ENCODE data around the gene NUP43.
"Not testable (repeated sequence)": the region's sequence is repeated elsewhere in the genome, so short reads cannot be mapped to it uniquely, and the experiment has no call there.

Gene NUP43

DNA sequence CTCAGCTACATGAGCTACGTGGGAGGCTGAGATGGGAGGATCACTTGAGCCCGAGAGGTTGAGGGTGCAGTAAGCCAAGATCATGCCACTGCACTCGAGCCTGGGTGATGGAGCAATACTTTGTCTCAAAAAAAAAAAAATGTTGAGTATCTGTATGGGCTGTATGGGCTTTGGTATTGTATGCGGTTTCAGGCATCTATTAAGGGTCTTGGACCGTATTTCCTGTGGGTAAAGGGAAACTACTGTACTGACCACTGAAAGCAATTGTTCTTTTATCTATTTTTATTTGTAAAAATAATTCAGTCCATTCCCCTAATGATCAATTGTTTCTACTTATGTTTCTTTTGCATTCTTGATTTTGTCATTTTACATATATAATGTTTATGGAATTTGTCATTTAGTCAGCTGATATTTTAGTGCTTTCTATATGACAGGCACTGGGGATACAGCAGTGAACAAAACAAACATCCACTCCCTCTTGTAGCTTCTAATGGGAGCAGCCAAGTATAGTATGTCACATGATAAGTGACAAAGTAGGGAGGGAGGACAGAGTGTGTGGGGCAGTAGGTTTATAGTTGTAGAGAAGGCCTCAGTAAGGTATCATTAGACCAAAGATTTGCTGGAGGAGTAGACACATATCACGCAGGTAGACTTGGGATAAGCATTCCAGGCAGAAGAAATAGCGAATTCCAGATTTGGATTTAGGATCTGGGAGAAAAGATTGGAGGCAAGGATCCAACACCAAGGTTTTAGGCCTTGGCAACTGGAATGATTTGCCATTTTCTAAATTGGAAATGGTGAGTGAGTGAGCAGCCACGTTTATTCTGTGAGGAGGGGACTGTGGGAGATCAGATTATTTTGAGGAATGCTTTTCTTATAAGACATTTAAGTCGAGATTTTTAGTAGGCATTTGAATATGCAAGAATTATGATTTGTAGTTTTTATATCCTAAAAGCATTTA, 9.3 kb upstream of the NUP43 start:
- TF ChIP-seq, protein P1, sequence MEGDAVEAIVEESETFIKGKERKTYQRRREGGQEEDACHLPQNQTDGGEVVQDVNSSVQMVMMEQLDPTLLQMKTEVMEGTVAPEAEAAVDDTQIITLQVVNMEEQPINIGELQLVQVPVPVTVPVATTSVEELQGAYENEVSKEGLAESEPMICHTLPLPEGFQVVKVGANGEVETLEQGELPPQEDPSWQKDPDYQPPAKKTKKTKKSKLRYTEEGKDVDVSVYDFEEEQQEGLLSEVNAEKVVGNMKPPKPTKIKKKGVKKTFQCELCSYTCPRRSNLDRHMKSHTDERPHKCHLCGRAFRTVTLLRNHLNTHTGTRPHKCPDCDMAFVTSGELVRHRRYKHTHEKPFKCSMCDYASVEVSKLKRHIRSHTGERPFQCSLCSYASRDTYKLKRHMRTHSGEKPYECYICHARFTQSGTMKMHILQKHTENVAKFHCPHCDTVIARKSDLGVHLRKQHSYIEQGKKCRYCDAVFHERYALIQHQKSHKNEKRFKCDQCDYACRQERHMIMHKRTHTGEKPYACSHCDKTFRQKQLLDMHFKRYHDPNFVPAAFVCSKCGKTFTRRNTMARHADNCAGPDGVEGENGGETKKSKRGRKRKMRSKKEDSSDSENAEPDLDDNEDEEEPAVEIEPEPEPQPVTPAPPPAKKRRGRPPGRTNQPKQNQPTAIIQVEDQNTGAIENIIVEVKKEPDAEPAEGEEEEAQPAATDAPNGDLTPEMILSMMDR (IDR thresholded peaks at IDR 0.05; ENCODE audit: control insufficient read depth, insufficient read depth, low read depth, low read length, missing control alignments): no peak
- DNase-seq (ENCODE audit: low read depth): no peak
- H3K4me3 ChIP-seq (ENCODE audit: control insufficient read depth, low read depth, low read length): no peak overlapping the region

GRCh38 chr6:149754548-149754947, 8.2 kb upstream of the NUP43 start:
- DNase-seq (ENCODE audit: low read depth): no peak
- TF ChIP-seq, protein P1 (IDR thresholded peaks at IDR 0.05; ENCODE audit: control insufficient read depth, insufficient read depth, low read depth, low read length, missing control alignments): no peak

DNA sequence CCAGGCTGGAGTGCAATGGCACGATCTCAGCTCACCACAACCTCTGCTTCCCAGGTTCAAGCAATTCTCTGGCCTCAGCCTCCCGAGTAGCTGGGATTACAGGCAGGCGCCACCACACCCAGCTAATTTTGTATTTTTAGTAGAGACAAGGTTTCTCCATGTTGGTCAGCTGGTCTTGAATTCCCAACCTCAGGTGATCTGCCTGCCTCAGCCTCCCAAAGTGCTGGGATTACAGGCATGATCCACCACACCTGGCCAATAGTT, 7.0 kb upstream of the NUP43 start:
- not testable (repeated sequence) for H3K4me3 ChIP-seq (ENCODE audit: control insufficient read depth, low read depth, low read length); DNase-seq (ENCODE audit: low read depth)

More at GRCh38 chr6:149754548-149754947, 8.2 kb upstream of the NUP43 start:
- no peak overlapping the region for H3K4me3 ChIP-seq (ENCODE audit: control insufficient read depth, low read depth, low read length)

GRCh38 chr6:149752600-149753373, 6.5 kb upstream of the NUP43 start:
- no peak for DNase-seq (ENCODE audit: low read depth)
- H3K4me3 ChIP-seq (ENCODE audit: control insufficient read depth, low read depth, low read length): no peak overlapping the region
- TF ChIP-seq, protein P1 (IDR thresholded peaks at IDR 0.05; ENCODE audit: control insufficient read depth, insufficient read depth, low read depth, low read length, missing control alignments): no peak

- H3K4me3 ChIP-seq (ENCODE audit: control insufficient read depth, low read depth, low read length); DNase-seq (ENCODE audit: low read depth): not testable (repeated sequence)
These were observed 5.6 kb upstream of the NUP43 start for GRCh38 chr6:149751920-149752319.

- TF ChIP-seq, protein P1 (IDR thresholded peaks at IDR 0.05; ENCODE audit: control insufficient read depth, insufficient read depth, low read depth, low read length, missing control alignments): no peak
- no peak overlapping the region; the same call in 1 of the 2 replicates for H3K4me3 ChIP-seq (ENCODE audit: control insufficient read depth, low read depth, low read length)
- no peak for DNase-seq (ENCODE audit: low read depth)
These were observed 4.9 kb upstream of the NUP43 start for GRCh38 chr6:149751239-149751638.

DNA sequence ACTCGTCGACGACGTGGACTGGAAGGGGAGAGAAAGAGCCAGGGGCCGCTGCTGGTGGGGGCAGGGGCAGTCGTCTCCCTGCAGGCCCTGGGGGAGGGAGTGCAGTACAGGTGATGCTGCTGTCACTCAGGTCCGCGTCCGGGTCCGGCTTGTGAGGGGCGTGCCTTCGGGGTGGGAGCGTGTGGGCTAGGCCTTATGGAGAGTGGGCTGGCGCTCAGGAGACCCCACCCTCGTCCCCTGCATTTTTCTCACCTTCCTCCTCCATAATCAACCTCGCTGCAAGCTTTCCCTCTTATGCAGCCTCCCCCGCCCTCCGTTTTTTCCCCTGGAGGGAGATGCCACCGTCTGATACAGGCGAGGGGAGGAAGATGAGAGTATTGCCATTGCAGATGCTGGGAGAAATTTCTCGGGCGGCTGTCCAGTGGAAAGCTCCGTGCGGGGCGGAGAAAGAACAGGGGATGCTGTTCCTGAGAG, 3.8 kb upstream of the NUP43 start:
- DNase-seq (ENCODE audit: low read depth): no peak
- H3K4me3 ChIP-seq (ENCODE audit: control insufficient read depth, low read depth, low read length): peak overlapping the region; percentile 99
- TF ChIP-seq, protein P1 (IDR thresholded peaks at IDR 0.05; ENCODE audit: control insufficient read depth, insufficient read depth, low read depth, low read length, missing control alignments): no peak
